ENCODE data around the gene ABCC8.

ABCC8 gene

DNA sequence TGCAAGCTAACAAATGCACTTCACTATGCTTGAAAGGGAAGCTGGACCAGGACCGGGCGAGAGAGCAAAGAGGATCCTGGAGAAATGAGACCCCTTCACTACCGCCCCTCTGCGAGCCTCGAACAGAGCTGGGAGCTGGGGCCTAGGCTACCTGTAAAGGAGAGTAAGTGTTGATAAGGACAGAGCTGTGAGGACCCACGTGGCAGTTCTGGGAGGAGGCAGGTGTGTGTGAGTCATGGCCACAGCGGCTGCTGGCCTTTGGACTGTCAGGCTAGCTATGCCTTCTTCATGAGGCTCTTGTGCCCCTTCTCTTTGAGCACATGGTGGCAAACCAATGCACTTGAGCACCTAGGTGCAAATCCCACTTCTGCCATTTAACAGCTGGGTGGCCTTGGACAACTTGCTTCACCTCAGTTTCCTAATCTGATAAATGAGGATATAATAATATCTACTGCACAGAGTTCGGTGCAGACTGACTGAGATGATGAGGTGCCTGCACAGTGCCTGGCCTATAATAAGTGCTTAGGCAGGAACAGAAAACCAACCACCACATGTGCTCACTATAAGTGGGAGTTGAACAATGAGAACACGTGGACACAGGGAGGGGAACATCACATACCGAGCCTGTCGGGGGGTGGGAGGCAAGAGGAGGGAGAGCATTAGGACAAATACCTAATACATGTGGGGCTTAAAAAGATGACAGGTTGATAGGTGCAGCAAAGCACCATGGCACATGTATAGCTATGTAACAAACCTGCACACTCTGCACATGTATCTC is 52.9 kb downstream of the ABCC8 start:
- no peak for DNase-seq

DNA sequence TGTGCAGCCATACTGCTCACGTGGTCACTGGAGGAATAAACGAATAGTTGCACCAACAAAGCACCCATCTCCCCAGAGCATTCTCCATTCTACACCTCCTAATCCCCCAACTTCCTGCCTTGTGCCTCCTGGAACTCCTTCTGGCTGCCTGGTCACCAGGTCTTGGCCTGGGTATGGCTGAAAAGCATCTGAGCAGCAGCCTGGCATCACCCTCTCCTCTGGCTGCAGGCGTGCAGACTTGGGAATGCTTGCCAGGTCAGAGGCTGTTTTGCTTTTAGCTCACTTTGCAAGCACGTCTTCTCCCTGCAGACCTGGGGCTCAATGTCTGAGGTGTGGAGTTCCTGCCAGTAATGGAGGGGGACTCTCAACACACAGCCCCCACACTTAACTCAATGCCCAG is 54.9 kb downstream of the ABCC8 start:
- DNase-seq = no peak

DNA sequence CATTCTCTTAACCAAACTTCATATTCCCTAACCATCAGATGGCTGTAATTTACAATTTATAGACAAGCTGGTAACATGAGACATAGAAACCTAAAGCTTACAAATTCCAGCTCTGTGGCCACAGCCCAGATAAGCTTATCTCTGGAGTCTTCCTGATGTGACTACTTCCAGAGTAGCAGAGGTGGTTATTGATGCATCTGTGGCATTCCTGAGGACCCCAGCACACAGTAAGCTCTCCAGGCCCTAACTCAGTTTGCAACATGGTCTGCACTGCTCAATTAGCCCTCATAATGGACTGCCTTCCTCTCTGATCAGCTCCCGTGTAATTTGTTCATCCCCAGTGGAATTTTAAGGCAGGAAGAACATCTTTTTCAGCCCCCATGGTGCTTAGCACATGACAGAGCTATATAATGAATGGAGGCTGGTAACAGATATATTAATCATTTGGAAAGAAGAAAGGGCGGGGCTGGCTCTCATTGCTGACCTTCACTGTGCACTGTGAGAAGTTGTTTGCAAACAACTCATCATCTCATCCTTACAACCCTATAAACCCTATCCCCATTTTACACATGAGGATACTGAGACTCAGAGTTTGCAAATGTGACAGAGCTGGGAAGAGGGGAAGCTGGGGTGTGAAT is 58.1 kb downstream of the ABCC8 start:
- DNase-seq = no peak

DNA sequence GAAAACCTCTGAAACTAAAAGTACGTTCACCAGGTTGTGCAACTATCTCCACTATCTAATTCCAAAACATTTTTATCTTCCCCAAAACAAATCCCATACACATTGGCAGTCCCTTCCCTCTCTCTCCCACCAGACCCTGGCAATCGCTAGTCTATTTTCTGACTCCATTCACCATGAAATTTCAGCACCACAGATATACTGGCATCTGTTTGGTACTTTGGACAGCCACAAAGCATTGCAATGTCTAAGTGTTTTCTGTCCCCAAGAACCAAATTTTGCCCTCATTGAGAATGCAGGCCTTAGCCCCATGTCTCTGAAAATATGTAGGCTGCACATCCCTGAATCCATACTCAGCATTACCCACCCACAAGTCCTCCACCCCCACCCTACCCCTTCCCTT is 60.2 kb downstream of the ABCC8 start:
- DNase-seq = no peak

DNA sequence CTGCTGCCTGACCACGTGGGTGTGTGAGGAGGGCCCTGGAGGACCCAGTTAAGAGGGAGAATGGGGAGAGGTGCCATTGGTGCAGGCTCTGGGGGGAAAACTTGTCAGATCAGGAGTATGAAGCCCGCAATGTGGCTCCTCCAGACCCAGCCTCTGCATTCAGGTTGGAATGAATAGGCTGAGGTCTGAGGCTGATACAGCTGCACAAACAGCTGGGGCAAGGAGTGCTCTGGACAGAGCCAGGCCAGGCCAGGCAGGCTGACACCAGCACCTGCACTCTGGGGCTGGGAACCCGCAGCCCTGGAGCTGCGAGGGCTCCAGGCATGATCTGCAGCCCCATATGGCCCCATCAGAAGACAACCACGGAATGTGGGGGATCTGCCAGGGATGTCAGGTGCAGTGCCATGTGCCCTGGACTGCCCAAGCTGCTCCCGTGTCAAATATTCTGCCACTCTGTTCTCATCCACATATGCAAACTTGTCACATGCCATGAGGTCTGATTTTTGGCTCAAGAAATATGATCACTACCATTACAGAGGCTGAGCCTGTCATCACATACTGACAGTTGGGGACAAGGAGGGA is 61.0 kb downstream of the ABCC8 start:
- DNase-seq = no peak

DNA sequence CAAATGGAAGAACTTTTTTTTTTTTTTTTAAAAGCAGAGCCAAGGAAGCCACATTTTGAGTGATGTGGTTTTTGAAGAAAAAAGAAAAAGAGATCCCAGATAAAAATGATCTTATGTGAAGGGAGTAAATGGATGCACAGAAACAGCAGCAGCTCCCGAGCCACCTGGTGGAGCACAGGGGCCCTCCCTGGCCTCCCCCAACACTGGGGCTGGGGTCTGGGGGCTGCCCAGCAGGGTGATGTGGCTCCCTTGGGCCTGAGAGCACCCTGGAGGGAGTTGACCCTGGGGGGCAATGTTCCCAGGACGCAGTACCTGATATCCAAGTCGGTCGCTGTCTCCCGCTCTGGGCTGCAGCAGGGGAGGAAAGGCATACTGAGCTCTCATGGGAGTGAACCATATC is 61.7 kb downstream of the ABCC8 start:
- no peak for DNase-seq

DNA sequence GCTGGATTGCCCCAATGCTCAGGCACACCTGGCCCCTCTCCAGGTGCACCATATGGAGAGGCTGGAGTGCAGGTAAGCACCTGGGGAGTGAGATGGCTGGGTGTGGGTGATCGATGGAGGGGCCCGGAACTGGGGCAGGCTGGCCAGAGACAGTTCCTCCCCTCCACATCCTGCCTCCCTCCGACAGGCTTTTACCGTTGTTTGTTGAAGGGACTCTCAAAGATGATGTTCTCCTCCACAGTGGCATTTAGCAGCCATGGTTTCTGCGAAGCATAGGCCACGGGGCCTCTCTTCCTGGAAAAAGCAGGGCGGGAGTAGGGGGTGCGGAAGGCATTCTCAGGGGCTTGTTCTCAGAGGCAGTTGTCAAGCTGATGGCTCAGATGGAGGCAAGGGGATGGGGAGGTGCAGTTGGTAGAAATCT is 62.3 kb downstream of the ABCC8 start:
- no peak for DNase-seq

DNA sequence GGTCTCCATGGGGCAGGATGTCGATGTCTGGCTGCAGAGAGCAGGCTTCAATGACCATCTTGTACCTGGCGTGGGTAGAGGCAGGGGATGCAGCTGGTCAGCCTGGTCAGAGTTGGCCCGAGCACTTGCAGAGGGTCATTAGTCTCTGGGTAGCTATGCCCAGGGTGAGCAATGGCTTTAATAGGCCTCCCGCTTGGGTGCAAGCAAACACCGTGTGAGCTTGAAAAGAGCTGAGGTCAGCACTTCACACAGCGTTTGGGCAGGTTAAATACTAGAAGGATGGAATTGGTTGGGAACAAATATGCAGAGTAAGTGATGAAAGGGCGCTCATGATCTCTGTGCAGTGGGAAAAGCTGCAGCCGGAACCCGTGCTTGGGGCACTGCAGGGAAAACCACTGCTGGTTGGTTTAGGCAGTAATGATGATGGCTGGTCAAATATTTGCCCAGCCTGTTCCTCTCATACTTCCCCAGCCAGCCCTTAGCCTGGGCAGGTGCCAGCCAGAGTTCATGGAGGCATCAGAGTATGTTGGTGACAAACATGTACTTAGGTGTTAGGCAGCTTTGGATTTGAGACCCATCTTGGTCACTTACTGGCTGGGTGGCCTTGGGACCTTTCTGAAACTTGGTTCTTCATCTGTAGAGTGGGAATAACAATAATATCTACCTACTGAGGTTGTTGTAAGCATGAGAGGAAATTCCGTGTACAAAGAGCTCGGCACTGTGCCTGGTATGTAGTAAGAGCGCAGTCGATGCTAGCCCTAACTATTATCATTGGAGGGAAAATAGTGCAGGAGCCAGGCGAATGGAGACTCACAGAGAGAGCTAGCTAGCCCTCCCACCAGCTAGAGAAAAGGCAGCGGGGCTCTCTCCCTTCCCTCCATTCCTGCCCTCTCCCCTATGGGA is 63.0 kb downstream of the ABCC8 start:
- no peak for DNase-seq

DNA sequence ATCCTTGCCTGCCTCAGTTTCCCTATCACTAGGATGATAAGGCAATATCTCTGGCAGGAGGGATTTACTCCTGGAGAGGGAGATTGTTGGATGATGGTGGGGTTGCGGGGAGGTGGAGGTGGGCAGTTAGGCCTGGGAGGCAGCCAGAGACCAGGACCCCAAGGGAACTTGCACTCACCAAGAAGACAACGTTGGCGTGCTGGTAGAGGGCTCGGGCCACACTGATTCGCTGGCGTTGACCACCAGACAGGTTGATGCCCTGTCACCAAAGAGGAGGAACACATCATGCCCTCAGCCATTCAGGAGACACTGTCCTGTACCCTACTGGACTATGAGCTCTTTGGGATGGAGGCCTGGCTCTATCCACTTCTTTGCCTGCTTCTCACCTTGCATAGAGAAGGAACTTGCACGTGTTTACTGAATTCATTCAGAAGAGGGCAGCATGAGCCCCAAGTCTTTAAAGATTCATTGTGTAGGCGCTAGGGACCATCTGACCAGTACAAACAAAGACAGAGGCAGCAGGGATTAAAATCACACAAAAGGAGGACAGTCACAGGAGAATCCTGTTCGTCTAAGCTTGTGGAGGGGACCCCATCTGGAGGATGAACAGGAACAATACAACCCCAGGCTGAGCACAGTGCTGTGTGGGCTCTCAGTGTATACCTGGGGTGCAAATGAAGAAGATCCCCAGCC is 64.0 kb downstream of the ABCC8 start:
- no peak for DNase-seq

DNA sequence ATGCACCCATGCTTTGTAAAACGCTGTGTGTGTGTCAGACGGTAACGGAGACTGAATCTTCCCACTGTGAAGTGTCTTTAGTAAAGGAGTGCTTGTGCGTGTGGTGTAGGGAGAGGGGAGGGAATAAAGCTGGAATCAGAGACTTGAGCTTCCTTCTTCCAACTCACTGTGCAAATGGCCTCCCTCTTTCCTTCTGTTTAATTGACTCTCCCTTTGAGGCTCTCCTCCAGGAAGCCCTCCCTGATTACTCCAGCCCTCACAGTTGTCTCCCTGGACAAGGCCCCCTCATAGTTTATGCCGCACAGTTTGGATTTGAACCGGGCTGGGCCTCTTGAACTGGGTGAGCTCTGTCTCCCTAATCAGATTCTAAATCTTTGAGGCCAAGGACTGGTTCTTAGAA is 65.2 kb downstream of the ABCC8 start:
- no peak for DNase-seq

DNA sequence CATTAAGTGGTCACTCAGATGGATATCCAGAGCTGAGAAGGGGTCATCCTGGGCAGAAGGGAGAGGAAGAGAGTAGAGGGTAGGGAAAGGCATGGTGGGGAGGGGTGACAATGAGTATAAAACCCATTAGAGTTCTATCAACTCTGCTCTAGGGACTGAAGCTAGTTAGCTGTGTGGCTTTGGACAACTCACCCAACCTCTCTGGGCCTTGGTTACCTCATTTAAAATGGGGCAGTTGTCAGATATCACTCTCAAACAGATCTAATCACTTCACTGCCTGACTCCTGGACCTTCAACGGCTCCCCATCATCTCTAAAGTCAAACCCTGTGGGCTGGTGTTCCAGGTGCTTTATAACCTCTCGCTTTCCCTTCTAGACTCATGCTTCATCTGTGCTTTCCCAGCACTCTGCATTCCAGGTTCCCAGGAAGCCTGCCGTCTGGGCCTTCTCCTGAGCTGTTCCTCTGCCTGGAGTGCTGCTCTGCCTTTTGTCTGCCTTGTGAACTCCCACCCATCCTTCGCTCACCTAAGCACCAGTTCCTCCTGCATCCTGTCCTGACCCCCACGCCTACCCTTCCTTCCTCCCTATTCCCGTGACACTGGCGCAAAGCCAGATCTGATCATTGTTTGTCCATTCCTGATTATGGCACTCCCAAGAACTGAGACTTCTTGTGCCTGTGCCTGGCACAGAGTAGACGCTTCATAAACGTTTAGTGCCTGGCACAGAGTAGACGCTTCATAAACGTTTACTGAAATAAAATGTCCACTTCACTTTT is 65.9 kb downstream of the ABCC8 start:
- DNase-seq = no peak

DNA sequence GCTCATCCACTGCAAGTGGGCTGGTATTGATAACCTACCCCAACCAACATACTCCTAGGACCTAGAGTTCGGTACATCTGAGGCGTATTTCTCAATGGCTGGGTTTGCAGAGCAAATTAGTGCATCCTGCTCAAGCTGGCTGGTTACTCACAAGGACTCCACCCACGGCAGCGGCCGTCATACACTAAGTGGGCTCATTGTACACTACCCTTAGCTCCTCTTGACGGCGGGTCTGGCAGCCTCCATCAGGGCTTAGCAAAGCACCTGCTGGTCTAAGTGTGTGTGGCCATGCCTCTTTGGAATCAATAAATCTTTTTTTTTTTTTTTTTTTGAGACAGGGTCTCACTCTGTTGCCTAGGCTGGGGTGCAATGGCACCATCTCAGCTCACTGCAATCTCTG is 68.0 kb downstream of the ABCC8 start:
- no peak for DNase-seq

DNA sequence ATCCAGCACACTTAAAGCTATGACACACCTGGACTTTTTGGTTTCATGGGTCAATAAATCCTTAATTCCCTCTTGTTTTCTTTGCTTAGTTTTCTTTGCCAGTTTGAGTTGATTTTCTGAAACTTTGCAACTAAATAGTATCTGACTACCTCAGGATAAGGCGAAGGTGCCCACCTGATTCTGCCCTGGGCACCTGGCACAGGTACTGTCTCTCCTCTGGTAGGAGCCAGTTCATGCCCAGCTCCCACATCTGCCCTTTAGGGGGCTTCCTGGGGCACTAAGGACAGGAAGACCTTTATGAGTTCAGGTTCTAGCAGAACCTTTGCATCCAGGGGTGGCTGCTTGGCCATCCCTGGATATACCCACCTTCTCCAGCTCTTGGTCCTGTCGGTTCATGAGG is 68.6 kb downstream of the ABCC8 start:
- no peak for DNase-seq

DNA sequence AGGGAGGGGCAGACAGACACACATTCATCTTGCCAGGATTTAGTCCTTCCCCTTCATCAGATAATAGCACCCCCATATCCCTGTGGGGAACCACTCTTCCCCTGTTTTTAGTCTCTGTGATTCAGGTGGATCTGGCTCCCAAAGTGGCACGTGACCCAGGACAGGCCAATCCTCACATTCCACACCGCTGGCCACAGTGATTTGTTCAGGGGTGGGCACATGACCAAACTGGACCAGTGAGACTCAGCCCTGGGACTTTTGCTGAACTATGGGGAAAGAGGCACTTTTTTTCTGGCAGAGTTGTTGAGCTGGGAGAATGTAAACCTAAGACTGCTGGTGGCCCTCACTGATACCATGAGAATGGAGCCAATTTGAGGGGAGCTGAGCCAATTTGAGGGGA is 69.1 kb downstream of the ABCC8 start:
- DNase-seq = no peak

DNA sequence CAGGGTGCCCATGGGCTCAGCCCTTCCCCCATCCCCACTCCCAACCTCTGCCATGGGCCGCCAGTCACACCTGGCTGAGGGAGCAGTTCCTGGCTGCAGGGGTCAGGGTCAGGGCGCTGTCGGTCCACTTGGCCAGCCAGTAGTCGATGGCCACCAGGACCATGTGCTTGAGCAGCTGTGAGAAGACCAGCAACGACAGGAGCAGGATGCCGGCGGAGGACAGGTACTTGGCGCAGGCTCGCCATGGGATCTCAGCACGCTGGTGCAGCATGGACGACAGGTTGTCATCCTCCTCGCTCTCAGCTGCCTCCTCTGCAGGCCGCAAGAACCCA is 69.9 kb downstream of the ABCC8 start:
- DNase-seq = no peak

DNA sequence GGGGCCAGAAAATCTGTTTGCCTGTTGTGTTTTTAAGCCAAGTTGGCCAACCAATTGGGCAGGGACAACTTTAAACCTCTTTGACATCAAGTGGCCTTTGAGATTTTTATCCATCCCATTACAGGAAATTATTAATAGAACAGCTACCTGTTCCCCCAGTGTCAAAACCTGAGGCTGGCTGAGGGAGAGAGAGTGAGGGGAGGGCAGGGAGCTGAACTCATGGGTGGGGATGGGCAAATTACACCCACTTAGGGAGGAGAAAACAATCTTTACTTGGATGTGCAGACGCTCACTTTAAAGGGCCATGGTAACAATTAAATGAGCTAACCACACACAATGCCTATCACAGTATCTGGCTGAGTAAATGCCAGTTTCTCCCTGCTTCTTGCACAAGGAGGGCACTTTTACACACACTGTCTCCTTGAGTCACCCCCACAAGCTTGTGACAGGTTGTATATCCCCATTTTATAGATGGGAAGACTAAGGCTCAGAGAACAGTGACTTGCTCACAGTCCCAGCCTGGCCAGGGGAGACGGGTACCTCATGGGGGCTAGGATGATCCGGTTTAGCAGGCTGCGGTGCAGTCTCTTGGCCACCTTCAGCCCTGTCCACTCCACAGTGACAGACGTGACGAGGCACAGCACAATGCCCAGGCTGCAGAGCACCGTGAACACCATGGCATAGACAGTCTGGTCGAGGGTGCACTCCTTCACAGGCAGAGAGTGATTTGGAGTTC is 70.4 kb downstream of the ABCC8 start:
- no peak for DNase-seq

DNA sequence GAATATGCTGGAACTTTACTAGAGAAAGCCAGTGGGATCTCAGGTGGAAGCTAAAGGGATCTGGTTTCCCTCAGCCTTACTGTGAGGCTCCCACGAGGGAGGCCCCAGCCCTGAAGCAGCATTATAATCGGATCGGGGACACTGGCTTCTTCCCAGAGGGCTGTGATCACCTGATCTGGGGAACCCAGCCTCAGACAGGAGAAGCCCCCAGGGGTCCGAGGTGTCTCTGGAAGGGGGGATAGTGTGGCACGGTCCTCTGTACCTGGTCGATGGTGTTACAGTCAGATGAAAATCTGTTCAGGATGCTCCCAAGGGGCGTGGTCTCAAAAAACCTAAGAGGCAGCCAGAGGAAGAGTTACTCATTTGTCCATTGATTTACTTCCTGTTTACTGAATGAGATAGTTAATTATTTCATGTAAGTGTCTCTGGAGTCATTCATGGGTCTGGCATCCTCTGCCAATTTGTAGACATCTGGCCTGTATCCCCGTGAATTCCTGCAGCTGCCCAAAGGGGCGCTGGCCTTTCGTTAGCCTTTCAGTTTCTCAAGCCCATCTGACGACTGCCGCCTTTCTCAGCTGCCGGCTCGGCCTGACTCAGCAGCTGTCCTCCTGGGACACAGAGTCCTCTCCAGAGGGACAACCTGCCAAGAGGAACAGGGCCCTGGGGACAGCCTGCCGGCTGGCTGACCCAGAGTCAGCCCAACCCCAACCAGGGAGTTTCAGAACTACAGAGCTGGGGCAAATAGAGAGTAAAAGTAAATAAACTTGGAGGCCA is 71.2 kb downstream of the ABCC8 start:
- DNase-seq = peak; percentile 47

DNA sequence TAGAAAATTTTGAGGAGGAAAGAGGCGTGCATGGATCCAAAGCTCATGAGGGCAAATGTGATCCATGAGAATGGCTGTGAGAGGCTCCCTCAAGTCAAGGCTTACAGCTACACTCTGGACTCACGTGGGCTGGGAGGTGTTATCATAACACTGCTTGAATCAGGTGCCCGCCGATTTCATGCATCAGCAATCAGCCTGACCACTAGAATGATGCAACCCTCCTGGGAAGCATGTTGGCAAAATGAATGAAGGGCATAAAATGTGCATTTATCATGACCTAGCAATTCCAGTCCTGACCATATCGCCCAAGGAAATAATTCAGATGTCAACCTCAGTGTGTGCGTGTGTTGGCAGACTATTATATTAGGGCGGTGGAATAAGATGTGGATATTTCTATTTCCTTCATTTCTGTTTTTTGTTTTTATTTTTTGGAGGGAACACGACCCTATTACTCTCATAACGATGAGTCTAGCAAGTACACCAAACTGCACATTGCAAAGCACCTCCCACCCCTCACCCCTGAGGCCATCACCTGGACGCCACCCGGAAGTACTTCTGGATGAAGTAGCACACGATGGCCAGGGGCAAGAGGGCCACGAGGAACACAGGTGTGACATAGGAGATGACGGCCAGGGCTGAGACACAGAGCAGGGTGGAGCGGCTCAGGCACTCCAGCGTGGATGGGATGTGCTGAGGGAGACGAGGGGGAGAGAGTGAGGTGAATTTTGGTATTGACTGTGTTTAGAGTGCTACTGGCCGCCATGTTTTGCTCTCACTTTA is 72.5 kb downstream of the ABCC8 start:
- no peak for DNase-seq

DNA sequence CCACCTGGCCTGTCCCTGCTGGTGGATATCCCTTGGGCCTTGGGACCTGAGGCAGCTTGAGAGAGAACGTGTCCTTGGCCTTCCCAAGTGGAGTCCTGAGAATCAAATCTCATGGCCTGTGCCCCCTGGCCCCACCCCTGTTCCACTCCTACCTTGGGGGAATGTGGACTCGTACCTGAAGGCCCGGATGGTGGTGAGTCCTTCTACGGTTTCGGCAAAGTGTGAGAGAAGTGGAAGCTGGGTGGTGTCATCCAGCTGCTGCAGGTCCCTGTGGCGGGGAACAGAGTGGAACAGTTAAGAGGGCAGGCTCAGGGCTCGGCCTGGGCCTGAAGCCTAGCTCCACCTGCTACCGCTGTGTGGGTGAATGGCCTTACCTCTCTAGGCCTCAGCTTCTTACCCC is 74.2 kb downstream of the ABCC8 start:
- DNase-seq = no peak

DNA sequence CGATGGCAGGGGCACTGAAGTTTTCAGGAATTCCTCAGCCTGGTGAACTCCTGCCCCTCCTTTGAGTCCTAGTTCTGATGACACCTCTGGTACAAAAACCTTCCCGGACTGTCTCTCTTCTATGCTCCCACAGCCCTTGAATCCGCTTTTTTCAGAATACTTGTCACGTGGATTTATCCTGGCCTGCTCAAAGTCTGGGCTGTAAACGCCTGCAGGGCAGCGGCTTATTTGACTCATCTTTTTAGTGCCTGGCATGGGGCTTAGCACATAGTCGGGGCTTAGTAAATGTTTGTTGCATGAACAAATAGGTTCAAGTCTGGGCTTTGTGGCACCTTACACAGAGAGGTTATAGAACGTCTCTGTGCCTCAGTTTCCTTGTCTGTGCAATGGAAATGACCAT is 74.8 kb downstream of the ABCC8 start:
- no peak for DNase-seq
